Adrenal gland (tissue), 12 donors: ENCODE data around the gene NACC2. TPM values are rescaled to one million over a fixed set of nuclear protein-coding genes. Genes with fewer than 3 reads are reported as not detected.

Experiments
- DNase-seq, 7 donors: peaks; one replicate each; pipeline ENCODE4 v3.0.0-alpha.2; 2019 to 2020
- H3K27ac ChIP-seq, 5 donors: fragments of 200-600 bp; sonication (generic) in 4 of 5; 1 replicate in 3 of 5; 2 replicates in 2 of 5; pipeline versions ENCODE4 v1.5.1 to v1.8.0; 2016 to 2020; ENCODE audit warnings: mild to moderate bottlenecking in 1 of 5
- H3K27me3 ChIP-seq: fragments of 200-600 bp; 2 replicates; pipeline ENCODE4 v1.8.0; 2021
- H3K36me3 ChIP-seq, 2 donors: fragments of 200-600 bp; replicated peaks in 1 of 2; 1 replicate in 1 of 2; 2 replicates in 1 of 2; pipeline versions ENCODE4 v1.5.1 to v1.8.0; 2018 to 2022
- H3K4me1 ChIP-seq, 2 donors: fragments of 200-600 bp; replicated peaks in 1 of 2; 1 replicate in 1 of 2; 2 replicates in 1 of 2; pipeline versions ENCODE4 v1.5.1 to v1.8.0; 2018 to 2021
- H3K4me3 ChIP-seq, 4 donors: fragments of 200-600 bp; sonication (generic) in 3 of 4; one replicate each; pipeline ENCODE4 v1.5.1; 2016 to 2018
- H3K9me3 ChIP-seq, 3 donors: fragments of 200-600 bp; sonication (generic) in 1 of 3; replicated peaks in 1 of 3; 1 replicate in 2 of 3; 2 replicates in 1 of 3; pipeline versions ENCODE4 v1.5.1 to v1.8.0; 2016 to 2021
- CTCF ChIP-seq, 6 experiments: fragments of 450-650 bp in 4 of 6; fragments of 200-600 bp in 2 of 6; sonication (generic) in 1 of 6; IDR thresholded peaks; 1 replicate in 5 of 6; 2 replicates in 1 of 6; pipeline versions ENCODE4 v1.5.1 to v1.8.0; 2016 to 2021; ENCODE audit warnings: antibody characterized with exemption in 6 of 6, mild to moderate bottlenecking in 2 of 6, moderate library complexity in 1 of 6
- POLR2A ChIP-seq, 2 donors: fragments of 450-650 bp; IDR thresholded peaks; one replicate each; pipeline ENCODE4 v1.6.1; 2017; ENCODE audit warnings: antibody characterized with exemption in 2 of 2, mild to moderate bottlenecking in 2 of 2, moderate library complexity in 1 of 2
- WGBS, 4 donors: extraction: QIAGEN DNeasy Blood & Tissue Kit in 2 of 4; methylation state at CpG; one replicate each; pipeline versions ENCODE4 v1.1.5 to v1.1.7; 2013 to 2017; 5-methylcytosine and 5-hydroxymethylcytosine counted together
- intact Hi-C, 2 donors: fragments of 100-400 bp; cut with DNase I; formaldehyde crosslinking; loops; one replicate each; pipeline versions ENCODE4 v1.14.1 to v1.15.0; 2022 to 2023
- polyA plus RNA-seq, 3 donors: library from polyadenylated mRNA; stranded (reverse); fragments of 200-250 nt in 2 of 3; fragments of 350-450 nt in 1 of 3; fragmentation: Illumina TruSeq in 1 of 3; extraction: RNeasy Lipid Tissue Mini Kit (QIAGEN cat#74804) in 1 of 3; gene quantifications; one replicate each; pipeline ENCODE4 v1.2.3, GENCODE V29; 2013 to 2014
- total RNA-seq, 9 donors: library from RNA; depleted of rRNA in 4 of 9; stranded (reverse); fragments of >200 nt in 4 of 9; fragments of 120-200 nt in 1 of 9; fragmentation: NEBNext Ultra II Directional in 1 of 9; extraction: Animal tissue kit (Norgen Biotek cat#: 25700) in 1 of 9; gene quantifications; one replicate each; pipeline versions ENCODE4 v1.1.0 to v1.2.4, GENCODE V29; 2013 to 2023
- donor health status: healthy with polysubstance abuse.
- donor health status: Bipolar disorder and iron deficiency.
- donor health status: DM: yes; HTN: yes; CAD: no.
- donor health status: DM: no; HTN: no; CAD: no.
- donor health status: DM: no; HTN: no; CAD: no.
- donor health status: DM: yes; HTN: yes; CAD: no.

The NACC2 gene
- total and polyA plus RNA-seq, 12 donors = 3.3 to 61.0 (median 35.3) TPM

- Histone ChIP-seq H3K4me1 (peaks cover 18 to 74% of the 10 kb centered on the region in 2 donors), H3K36me3 (no peaks in the 10 kb centered on the region), H3K4me3 (no peak overlapping the region), H3K9me3 (no peaks in the 10 kb centered on the region), H3K27ac (peak overlapping the region in 4 of 5 donors; percentile 19 to 73 (median 55)), H3K27me3 (no peaks in the 10 kb centered on the region)
- intact Hi-C loops = no loop called here
- 58 to 76% (median 70%) methylated on average over 8 to 22 of the region's 22 CpGs for WGBS, 4 donors
- peak in 2 of 7 donors; percentile 10 to 22 for DNase-seq
- TF ChIP-seq POLR2A (IDR thresholded peaks at IDR 0.05) (no peak), CTCF (IDR thresholded peaks at IDR 0.05) (no peak)
Measured at GRCh38 chr9:136090768-136091581, 4.1 kb downstream of the NACC2 start.

GRCh38 chr9:136090056-136090735 is 4.9 kb downstream of the NACC2 start:
- H3K36me3 ChIP-seq = no peaks in the 10 kb centered on the region
- DNase-seq = peak in 1 of 7 donors; percentile 11
- TF ChIP-seq CTCF (IDR thresholded peaks at IDR 0.05) (no peak), POLR2A (IDR thresholded peaks at IDR 0.05) (no peak)
- peaks cover 17 to 77% of the 10 kb centered on the region in 2 donors for H3K4me1 ChIP-seq
- peak overlapping the region in 1 of 5 donors; percentile 33 for H3K27ac ChIP-seq
- no peaks in the 10 kb centered on the region for H3K9me3 ChIP-seq
- H3K4me3 ChIP-seq = no peak overlapping the region
- WGBS, 4 donors = 65 to 80% (median 78%) methylated on average over 4 to 9 of the region's 9 CpGs
- no peaks in the 10 kb centered on the region for H3K27me3 ChIP-seq
- intact Hi-C loops = no loop called here

- peaks cover 17 to 77% of the 10 kb centered on the region in 2 donors for H3K4me1 ChIP-seq
- DNase-seq = no peak
- H3K4me3 ChIP-seq = no peak overlapping the region
- H3K27me3 ChIP-seq = no peaks in the 10 kb centered on the region
- 12 to 24% (median 20%) methylated on average over 3 of the region's 3 CpGs for WGBS, 4 donors
- H3K9me3 ChIP-seq = no peaks in the 10 kb centered on the region
- no peak overlapping the region for H3K27ac ChIP-seq
- no peaks in the 10 kb centered on the region for H3K36me3 ChIP-seq
- intact Hi-C loops = no loop called here
- TF ChIP-seq CTCF (IDR thresholded peaks at IDR 0.05) (peak in 4 of 6 experiments; percentile 14 to 55 (median 38)), POLR2A (IDR thresholded peaks at IDR 0.05) (no peak)
Measured at GRCh38 chr9:136089697-136090045, 5.4 kb downstream of the NACC2 start.

- H3K9me3 ChIP-seq = no peaks in the 10 kb centered on the region
- no peaks in the 10 kb centered on the region for H3K27me3 ChIP-seq
- 57 to 69% (median 68%) methylated on average over 11 to 22 of the region's 22 CpGs for WGBS, 4 donors
- DNase-seq = peak in 2 of 7 donors; percentile 9 to 16
- H3K4me1 ChIP-seq = peaks cover 17 to 77% of the 10 kb centered on the region in 2 donors
- no peak overlapping the region for H3K4me3 ChIP-seq
- intact Hi-C loops = no loop called here
- TF ChIP-seq POLR2A (IDR thresholded peaks at IDR 0.05) (no peak), CTCF (IDR thresholded peaks at IDR 0.05) (no peak)
- no peak overlapping the region for H3K27ac ChIP-seq
- H3K36me3 ChIP-seq = no peaks in the 10 kb centered on the region
Measured at GRCh38 chr9:136088939-136089696, 6.0 kb downstream of the NACC2 start.
